AG08395 (cell line): ENCODE data around the gene PEX11A.
A peak's percentile ranks its signal among the peaks of the same experiment; 100 is the strongest.

Source experiments
- DNase-seq: peaks from one replicate; pipeline ENCODE4 v3.0.0; 2012; ENCODE audit warnings: mixed read lengths, low spot score

The PEX11A gene

GRCh38 chr15:89654847-89655805 is 35.4 kb downstream of the PEX11A start, which contains the start of gene KIF7:
KIF7 (minus strand) TSS chr15:89655467; CDS start chr15:89652930, 2,537 bp downstream.
- DNase-seq: peak; percentile 88

- peak; percentile 82 for DNase-seq
Observed at GRCh38 chr15:89654301-89654761, 36.2 kb downstream of the PEX11A start.

GRCh38 chr15:89653578-89653977 is 37.0 kb downstream of the PEX11A start:
- no peak for DNase-seq

- no peak for DNase-seq
Observed at GRCh38 chr15:89652666-89653065, 37.9 kb downstream of the PEX11A start.

GRCh38 chr15:89652131-89652530 is 38.4 kb downstream of the PEX11A start:
- no peak for DNase-seq

- DNase-seq: no peak
Observed at GRCh38 chr15:89649716-89650115, 40.8 kb downstream of the PEX11A start.

GRCh38 chr15:89649013-89649625 is 41.4 kb downstream of the PEX11A start:
- DNase-seq: no peak

GRCh38 chr15:89648106-89649012 is 42.2 kb downstream of the PEX11A start:
- DNase-seq: no peak

- DNase-seq: peak; percentile 89
Observed at GRCh38 chr15:89647191-89647851, 43.2 kb downstream of the PEX11A start.

- no peak for DNase-seq
Observed at GRCh38 chr15:89646416-89647141, 44.0 kb downstream of the PEX11A start.

GRCh38 chr15:89645680-89646079 is 44.9 kb downstream of the PEX11A start:
- no peak for DNase-seq

- no peak for DNase-seq
Observed at GRCh38 chr15:89642106-89642505, 48.4 kb downstream of the PEX11A start.

- no peak for DNase-seq
Observed at GRCh38 chr15:89641053-89641452, 49.5 kb downstream of the PEX11A start.

- no peak for DNase-seq
Observed at GRCh38 chr15:89640245-89640644, 50.3 kb downstream of the PEX11A start.

- no peak for DNase-seq
Observed at GRCh38 chr15:89633585-89633984, 57.0 kb downstream of the PEX11A start.

GRCh38 chr15:89632563-89633430 is 57.8 kb downstream of the PEX11A start:
- no peak for DNase-seq

GRCh38 chr15:89631902-89632264 is 58.7 kb downstream of the PEX11A start:
- DNase-seq: no peak
